Measurements from ENCODE around the gene P3H3.

Gene P3H3

DNA sequence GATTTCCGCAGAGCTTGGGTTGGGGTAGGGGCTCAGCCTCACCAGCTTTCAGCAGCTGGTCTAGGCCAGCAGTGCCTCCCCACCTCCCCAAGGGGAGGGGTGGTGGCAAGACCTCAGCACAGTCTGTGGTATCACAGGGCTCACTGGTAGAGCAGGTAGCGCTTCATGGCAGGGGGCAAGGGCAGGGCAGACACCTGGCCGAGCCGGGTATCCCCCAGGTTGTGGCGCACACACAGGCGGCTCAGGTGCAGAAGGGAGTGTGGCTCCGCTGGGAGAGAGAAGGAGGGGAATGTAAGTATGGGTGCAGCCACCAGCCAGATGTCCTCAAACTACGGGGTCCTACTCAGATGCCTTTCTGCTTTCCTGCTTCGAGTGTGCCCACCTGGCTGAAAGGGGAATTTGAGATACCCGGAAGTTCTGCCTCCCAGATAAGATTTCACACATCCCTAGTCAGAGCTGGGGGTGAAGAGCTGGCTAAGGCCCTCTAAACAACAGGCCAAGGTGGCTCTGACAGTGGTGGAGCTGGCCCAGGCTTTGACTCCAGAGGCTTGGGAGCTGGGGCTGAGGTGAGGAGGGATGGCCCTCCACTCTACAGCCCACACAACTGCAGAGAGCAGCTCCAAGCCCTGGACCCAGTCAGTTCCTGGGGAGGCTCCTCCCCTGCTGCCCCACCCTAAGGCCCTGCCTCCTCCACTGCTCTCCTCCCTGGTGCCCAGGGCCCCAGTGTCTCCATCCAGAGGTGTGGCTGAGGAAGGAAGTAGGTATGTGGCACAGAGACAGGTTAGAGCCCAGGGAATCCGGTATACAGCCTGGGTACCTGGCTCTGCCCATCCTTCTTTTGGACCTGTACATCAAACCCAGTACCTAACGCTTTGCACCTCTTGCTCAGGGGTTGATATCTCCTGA, 43.1 kb downstream of the P3H3 start (continued):
- TF ChIP-seq, protein P1, sequence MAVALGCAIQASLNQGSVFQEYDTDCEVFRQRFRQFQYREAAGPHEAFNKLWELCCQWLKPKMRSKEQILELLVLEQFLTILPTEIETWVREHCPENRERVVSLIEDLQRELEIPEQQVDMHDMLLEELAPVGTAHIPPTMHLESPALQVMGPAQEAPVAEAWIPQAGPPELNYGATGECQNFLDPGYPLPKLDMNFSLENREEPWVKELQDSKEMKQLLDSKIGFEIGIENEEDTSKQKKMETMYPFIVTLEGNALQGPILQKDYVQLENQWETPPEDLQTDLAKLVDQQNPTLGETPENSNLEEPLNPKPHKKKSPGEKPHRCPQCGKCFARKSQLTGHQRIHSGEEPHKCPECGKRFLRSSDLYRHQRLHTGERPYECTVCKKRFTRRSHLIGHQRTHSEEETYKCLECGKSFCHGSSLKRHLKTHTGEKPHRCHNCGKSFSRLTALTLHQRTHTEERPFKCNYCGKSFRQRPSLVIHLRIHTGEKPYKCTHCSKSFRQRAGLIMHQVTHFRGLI (tag by site-specific recombination; IDR thresholded peaks at IDR 0.05) = no peak
- TF ChIP-seq ZNF155 (tag by site-specific recombination; IDR thresholded peaks at IDR 0.05) = no peak
- no peak for TF ChIP-seq ZNF473 (tag by site-specific recombination; IDR thresholded peaks at IDR 0.05)
- TF ChIP-seq PATZ1 (tag by site-specific recombination; IDR thresholded peaks at IDR 0.05) = peak; percentile 10
- TF ChIP-seq TRIM28 (IDR thresholded peaks at IDR 0.05; ENCODE audit: borderline replicate concordance, low read length) = no peak
- TF ChIP-seq ZSCAN16 (tag by site-specific recombination; IDR thresholded peaks at IDR 0.05) = no peak
- peak; percentile 43; the same call in 1 of the 2 replicates for TF ChIP-seq ZBTB17 (tag by site-specific recombination; IDR thresholded peaks at IDR 0.05)
- no peak for TF ChIP-seq ZNF350 (tag by site-specific recombination; IDR thresholded peaks at IDR 0.05)
- TF ChIP-seq ZNF76 (tag by site-specific recombination; IDR thresholded peaks at IDR 0.05; ENCODE audit: borderline replicate concordance, low read depth) = no peak
- no peak for TF ChIP-seq ZNF112 (tag by site-specific recombination; IDR thresholded peaks at IDR 0.05)
- TF ChIP-seq WT1 (tag by site-specific recombination; IDR thresholded peaks at IDR 0.05) = no peak
- no peak for TF ChIP-seq ZNF747 (tag by site-specific recombination; IDR thresholded peaks at IDR 0.05)
- TF ChIP-seq ZNF571 (tag by site-specific recombination; IDR thresholded peaks at IDR 0.05) = no peak
- TF ChIP-seq, protein P2, sequence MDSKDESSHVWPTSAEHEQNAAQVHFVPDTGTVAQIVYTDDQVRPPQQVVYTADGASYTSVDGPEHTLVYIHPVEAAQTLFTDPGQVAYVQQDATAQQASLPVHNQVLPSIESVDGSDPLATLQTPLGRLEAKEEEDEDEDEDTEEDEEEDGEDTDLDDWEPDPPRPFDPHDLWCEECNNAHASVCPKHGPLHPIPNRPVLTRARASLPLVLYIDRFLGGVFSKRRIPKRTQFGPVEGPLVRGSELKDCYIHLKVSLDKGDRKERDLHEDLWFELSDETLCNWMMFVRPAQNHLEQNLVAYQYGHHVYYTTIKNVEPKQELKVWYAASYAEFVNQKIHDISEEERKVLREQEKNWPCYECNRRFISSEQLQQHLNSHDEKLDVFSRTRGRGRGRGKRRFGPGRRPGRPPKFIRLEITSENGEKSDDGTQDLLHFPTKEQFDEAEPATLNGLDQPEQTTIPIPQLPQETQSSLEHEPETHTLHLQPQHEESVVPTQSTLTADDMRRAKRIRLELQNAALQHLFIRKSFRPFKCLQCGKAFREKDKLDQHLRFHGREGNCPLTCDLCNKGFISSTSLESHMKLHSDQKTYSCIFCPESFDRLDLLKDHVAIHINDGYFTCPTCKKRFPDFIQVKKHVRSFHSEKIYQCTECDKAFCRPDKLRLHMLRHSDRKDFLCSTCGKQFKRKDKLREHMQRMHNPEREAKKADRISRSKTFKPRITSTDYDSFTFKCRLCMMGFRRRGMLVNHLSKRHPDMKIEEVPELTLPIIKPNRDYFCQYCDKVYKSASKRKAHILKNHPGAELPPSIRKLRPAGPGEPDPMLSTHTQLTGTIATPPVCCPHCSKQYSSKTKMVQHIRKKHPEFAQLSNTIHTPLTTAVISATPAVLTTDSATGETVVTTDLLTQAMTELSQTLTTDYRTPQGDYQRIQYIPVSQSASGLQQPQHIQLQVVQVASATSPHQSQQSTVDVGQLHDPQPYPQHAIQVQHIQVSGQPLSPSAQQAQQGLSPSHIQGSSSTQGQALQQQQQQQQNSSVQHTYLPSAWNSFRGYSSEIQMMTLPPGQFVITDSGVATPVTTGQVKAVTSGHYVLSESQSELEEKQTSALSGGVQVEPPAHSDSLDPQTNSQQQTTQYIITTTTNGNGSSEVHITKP (tag by site-specific recombination; IDR thresholded peaks at IDR 0.05) = no peak
- TF ChIP-seq ZNF423 (tag by site-specific recombination; IDR thresholded peaks at IDR 0.05) = no peak
- no peak for TF ChIP-seq BCL11A (tag by site-specific recombination; IDR thresholded peaks at IDR 0.05; ENCODE audit: low read depth)
- no peak for TF ChIP-seq ZNF426 (tag by site-specific recombination; IDR thresholded peaks at IDR 0.05)
- TF ChIP-seq, protein P3, sequence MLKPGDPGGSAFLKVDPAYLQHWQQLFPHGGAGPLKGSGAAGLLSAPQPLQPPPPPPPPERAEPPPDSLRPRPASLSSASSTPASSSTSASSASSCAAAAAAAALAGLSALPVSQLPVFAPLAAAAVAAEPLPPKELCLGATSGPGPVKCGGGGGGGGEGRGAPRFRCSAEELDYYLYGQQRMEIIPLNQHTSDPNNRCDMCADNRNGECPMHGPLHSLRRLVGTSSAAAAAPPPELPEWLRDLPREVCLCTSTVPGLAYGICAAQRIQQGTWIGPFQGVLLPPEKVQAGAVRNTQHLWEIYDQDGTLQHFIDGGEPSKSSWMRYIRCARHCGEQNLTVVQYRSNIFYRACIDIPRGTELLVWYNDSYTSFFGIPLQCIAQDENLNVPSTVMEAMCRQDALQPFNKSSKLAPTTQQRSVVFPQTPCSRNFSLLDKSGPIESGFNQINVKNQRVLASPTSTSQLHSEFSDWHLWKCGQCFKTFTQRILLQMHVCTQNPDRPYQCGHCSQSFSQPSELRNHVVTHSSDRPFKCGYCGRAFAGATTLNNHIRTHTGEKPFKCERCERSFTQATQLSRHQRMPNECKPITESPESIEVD (tag by site-specific recombination; IDR thresholded peaks at IDR 0.05) = no peak
- no peak for TF ChIP-seq ZNF280C (tag by site-specific recombination; IDR thresholded peaks at IDR 0.05)
- TF ChIP-seq ZNF248 (tag by site-specific recombination; IDR thresholded peaks at IDR 0.05) = no peak
- no peak for TF ChIP-seq ZNF24 (tag by site-specific recombination; IDR thresholded peaks at IDR 0.05)
- TF ChIP-seq ZNF843 (tag by site-specific recombination; IDR thresholded peaks at IDR 0.05) = no peak
- TF ChIP-seq ZFP41 (tag by site-specific recombination; IDR thresholded peaks at IDR 0.05; ENCODE audit: borderline replicate concordance) = no peak
- no peak for TF ChIP-seq ZNF416 (tag by site-specific recombination; IDR thresholded peaks at IDR 0.05)
- no peak for TF ChIP-seq ZNF324 (tag by site-specific recombination; IDR thresholded peaks at IDR 0.05)
- TF ChIP-seq, protein P4, sequence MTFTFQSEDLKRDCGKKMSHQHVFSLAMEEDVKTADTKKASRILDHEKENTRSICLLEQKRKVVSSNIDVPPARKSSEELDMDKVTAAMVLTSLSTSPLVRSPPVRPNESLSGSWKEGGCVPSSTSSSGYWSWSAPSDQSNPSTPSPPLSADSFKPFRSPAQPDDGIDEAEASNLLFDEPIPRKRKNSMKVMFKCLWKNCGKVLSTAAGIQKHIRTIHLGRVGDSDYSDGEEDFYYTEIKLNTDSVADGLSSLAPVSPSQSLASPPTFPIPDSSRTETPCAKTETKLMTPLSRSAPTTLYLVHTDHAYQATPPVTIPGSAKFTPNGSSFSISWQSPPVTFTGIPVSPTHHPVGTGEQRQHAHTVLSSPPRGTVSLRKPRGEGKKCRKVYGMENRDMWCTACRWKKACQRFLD (tag by site-specific recombination; IDR thresholded peaks at IDR 0.05) = no peak
- TF ChIP-seq ZNF169 (tag by site-specific recombination; IDR thresholded peaks at IDR 0.05) = no peak
- no peak for TF ChIP-seq ZNF830 (tag by site-specific recombination; IDR thresholded peaks at IDR 0.05; ENCODE audit: low read depth)
